GM21360 (cell line): ENCODE data around the gene DPF1.

Experiments
- ATAC-seq: cut with Tn5 transposase; IDR thresholded peaks from one replicate; pipeline ENCODE4 v1.9.1; 2021; ENCODE audit warnings: mild to moderate bottlenecking, moderate library complexity; ENCODE audit not compliant: unreplicated experiment

DPF1 gene

GRCh38 chr19:38168637-38169036 lies 55.4 kb downstream of the DPF1 start:
- ATAC-seq: no peak

GRCh38 chr19:38165335-38165734 lies 58.7 kb downstream of the DPF1 start:
- ATAC-seq: no peak

DNA sequence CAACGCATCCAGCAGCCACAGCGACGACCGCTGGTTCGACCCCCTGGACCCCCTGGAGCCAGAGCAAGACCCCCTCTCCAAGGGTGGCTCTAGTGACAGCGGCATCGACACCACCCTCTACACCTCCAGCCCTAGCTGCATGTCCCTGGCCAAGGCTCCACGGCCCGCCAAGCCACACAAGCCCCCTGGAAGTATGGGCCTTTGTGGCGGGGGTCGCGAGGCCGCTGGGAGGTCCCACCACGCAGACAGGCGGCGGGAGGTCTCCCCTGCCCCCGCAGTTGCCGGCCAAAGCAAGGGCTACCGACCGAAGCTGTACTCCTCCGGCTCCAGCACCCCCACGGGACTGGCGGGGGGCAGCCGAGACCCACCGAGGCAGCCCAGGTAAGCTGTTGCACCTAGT lies 59.5 kb downstream of the DPF1 start:
- no peak for ATAC-seq

DNA sequence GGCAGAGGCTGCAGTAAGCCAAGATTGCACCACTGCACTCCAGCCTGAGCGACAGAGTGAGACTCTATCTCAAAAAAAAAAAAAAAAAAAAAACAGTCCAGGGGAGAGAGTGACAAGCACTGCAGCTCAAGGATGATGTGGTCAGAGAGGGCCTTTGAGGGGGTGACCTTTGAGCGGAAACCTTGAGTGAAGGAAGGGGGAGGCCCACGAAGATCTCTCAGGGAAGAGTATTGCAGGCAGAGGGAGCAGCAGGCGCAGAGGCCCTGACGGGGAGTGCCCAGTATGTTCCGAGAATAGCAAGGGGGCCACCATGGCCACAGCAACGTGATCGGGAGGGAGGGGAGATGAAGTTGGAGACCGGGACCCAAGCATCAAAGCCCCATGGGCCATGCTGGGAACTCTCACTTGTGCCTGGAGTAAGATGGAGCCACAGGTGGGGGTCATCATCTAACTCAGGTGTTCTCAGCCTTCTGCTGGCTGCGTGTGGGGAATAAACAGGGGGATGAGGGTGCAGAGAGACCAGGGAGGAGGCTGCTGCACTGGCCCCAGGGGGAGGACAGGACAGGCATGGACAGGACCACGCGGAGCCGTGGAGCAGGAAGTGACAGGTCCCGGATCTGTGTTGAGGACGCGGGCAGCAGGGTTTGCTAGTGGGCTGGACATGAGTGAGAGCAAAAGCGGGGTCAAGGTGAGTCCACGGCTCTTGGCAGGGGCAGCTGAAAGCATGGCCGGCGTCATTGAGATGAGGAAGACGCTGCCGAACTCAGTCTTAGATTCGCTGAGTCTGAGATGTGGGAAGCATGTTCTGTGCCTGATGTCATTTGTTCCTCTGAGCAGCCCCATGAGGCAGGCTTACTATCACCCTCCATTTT lies 60.4 kb downstream of the DPF1 start:
- ATAC-seq: no peak

DNA sequence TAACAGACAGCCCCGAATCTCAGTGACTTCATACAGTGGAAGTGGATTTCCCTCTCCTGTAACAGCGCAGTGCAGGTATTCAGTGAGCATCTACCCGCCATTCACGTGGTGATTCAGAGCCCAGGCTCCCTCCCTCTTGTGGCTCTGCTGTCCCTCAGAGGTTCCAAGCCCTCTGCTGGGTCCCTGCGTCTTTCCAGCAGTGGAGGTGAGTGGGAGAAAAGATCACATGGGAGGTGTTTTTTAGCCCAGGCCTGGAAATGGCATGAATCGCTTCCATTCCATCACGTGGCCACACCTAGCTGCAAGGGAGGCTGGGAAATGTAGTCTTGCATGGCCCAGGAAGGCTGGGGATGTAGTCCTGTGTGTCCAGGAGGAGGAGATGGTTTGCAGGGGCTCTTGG lies 61.4 kb downstream of the DPF1 start:
- no peak for ATAC-seq

GRCh38 chr19:38162094-38162493 lies 61.9 kb downstream of the DPF1 start:
- ATAC-seq: no peak
